H1 (cell line): Measurements from ENCODE around the gene GUCY1A1. TPM values are rescaled to one million over a fixed set of nuclear protein-coding genes. Genes with fewer than 3 reads are reported as not detected.

ENCODE experiments used
- CHD7 ChIP-seq: fragments of 300-600 bp; sonication (generic); IDR thresholded peaks from 2 replicates; pipeline ENCODE4 v1.7.1; 2012; ENCODE audit warnings: low read length, moderate library complexity, mild to moderate bottlenecking, inconsistent platforms; ENCODE audit not compliant: insufficient replicate concordance
- GABPA ChIP-seq: IDR thresholded peaks from 2 replicates; pipeline ENCODE4 v1.6.1; 2011; ENCODE audit warnings: mild to moderate bottlenecking, low read length, moderate library complexity, borderline replicate concordance; ENCODE audit not compliant: insufficient read depth
- HDAC2 ChIP-seq, 2 experiments: fragments of 300-600 bp in 1 of 2; sonication (generic) in 1 of 2; IDR thresholded peaks; 2 replicates each; pipeline ENCODE4 v1.6.1; 2011 to 2012; ENCODE audit warnings: low read depth in 2 of 2, low read length in 2 of 2, mild to moderate bottlenecking in 2 of 2, moderate library complexity in 2 of 2, borderline replicate concordance in 1 of 2, inconsistent platforms in 1 of 2
- KDM5A ChIP-seq: fragments of 200-600 bp; IDR thresholded peaks from 2 replicates; pipeline ENCODE4 v1.7.1; 2012; ENCODE audit warnings: mild to moderate bottlenecking, low read length, inconsistent platforms, mixed read lengths
- NANOG ChIP-seq: IDR thresholded peaks from 2 replicates; pipeline ENCODE4 v1.6.1; 2011; ENCODE audit warnings: low read length, low read depth, mild to moderate bottlenecking, inconsistent platforms; ENCODE audit not compliant: insufficient read depth, poor library complexity, severe bottlenecking
- POU5F1 ChIP-seq: IDR thresholded peaks from 2 replicates; pipeline ENCODE4 v1.6.1; 2011; ENCODE audit warnings: low read depth, mild to moderate bottlenecking, low read length, moderate library complexity
- SP1 ChIP-seq: IDR thresholded peaks from 2 replicates; pipeline ENCODE4 v1.6.1; 2011; ENCODE audit warnings: low read depth, low read length
- SUZ12 ChIP-seq: fragments of 200-600 bp; sonication (generic); IDR thresholded peaks from 2 replicates; pipeline ENCODE4 v1.6.1; 2012; ENCODE audit warnings: mild to moderate bottlenecking, inconsistent platforms, low read length, moderate library complexity, mixed read lengths
- TAF7 ChIP-seq: optimal IDR thresholded peaks from 2 replicates; pipeline ENCODE3; 2011; ENCODE audit warnings: low read depth, mild to moderate bottlenecking, inconsistent platforms, low read length, moderate library complexity, borderline replicate concordance
- USF2 ChIP-seq: IDR thresholded peaks from 2 replicates; pipeline ENCODE4 v1.6.1; 2011; ENCODE audit warnings: low read length, improper control_type of control experiment
- polyA plus RNA-seq, 7 experiments: library from polyadenylated mRNA; depleted of rRNA in 3 of 7; stranded (reverse) in 5 of 7; unstranded in 2 of 7; fragments of >200 nt in 5 of 7; fragments of 200-250 nt in 2 of 7; gene quantifications; 1 replicate in 5 of 7; 2 replicates in 1 of 7; 4 replicates in 1 of 7; pipeline versions ENCODE4 v1.2.1 to v1.2.3, GENCODE V29; 2011 to 2013; ENCODE audit warnings: missing spikeins in 2 of 7, mixed read lengths in 2 of 7
- total RNA-seq: library from RNA; stranded (reverse); fragmentation: NEBNext Ultra II Directional; extraction: Animal tissue kit (Norgen Biotek cat#: 25700); gene quantifications from 2 replicates; pipeline ENCODE4 v1.2.1, GENCODE V29; 2021

Gene GUCY1A1
- total and polyA plus RNA-seq, 2 of the 8 experiments (the other 6 are each of a cell fraction or from before 2014, with no cell fraction given), result not detected

GRCh38 chr4:155734065-155734464 lies 67.4 kb downstream of the GUCY1A1 start (continued):
- TF ChIP-seq CHD7, result no peak
- TF ChIP-seq HDAC2 (IDR thresholded peaks at IDR 0.05; ENCODE audit: borderline replicate concordance in 1 of 2, low read depth in 2 of 2, low read length in 2 of 2), result no peak
- TF ChIP-seq TAF7, result no peak
- TF ChIP-seq KDM5A, result no peak
- TF ChIP-seq GABPA, result no peak
- TF ChIP-seq SUZ12, result no peak
- TF ChIP-seq POU5F1, result no peak
- TF ChIP-seq USF2, result no peak
- no peak for TF ChIP-seq NANOG
- TF ChIP-seq SP1, result no peak
